ENCODE data around the gene DGKQ.

Gene DGKQ

GRCh38 chr4:998096-998691, 24.8 kb upstream of the DGKQ start:
- TF ChIP-seq, protein P1, sequence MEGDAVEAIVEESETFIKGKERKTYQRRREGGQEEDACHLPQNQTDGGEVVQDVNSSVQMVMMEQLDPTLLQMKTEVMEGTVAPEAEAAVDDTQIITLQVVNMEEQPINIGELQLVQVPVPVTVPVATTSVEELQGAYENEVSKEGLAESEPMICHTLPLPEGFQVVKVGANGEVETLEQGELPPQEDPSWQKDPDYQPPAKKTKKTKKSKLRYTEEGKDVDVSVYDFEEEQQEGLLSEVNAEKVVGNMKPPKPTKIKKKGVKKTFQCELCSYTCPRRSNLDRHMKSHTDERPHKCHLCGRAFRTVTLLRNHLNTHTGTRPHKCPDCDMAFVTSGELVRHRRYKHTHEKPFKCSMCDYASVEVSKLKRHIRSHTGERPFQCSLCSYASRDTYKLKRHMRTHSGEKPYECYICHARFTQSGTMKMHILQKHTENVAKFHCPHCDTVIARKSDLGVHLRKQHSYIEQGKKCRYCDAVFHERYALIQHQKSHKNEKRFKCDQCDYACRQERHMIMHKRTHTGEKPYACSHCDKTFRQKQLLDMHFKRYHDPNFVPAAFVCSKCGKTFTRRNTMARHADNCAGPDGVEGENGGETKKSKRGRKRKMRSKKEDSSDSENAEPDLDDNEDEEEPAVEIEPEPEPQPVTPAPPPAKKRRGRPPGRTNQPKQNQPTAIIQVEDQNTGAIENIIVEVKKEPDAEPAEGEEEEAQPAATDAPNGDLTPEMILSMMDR (IDR thresholded peaks at IDR 0.05; ENCODE audit: borderline replicate concordance, control extremely low read depth, extremely low read depth, insufficient read depth, missing control alignments): no peak
- in situ Hi-C loops (cut with MboI; ENCODE audit: low sequenced_read_pairs, unreplicated experiment): no loop called here

GRCh38 chr4:997375-998071, 24.2 kb upstream of the DGKQ start:
- no peak for DNase-seq (ENCODE audit: low spot score)
- in situ Hi-C loops (cut with MboI; ENCODE audit: low sequenced_read_pairs, unreplicated experiment): no loop called here
- TF ChIP-seq, protein P1 (IDR thresholded peaks at IDR 0.05; ENCODE audit: borderline replicate concordance, control extremely low read depth, extremely low read depth, insufficient read depth, missing control alignments): no peak

More at GRCh38 chr4:998096-998691, 24.8 kb upstream of the DGKQ start:
- no peak for DNase-seq (ENCODE audit: low spot score)

DNA sequence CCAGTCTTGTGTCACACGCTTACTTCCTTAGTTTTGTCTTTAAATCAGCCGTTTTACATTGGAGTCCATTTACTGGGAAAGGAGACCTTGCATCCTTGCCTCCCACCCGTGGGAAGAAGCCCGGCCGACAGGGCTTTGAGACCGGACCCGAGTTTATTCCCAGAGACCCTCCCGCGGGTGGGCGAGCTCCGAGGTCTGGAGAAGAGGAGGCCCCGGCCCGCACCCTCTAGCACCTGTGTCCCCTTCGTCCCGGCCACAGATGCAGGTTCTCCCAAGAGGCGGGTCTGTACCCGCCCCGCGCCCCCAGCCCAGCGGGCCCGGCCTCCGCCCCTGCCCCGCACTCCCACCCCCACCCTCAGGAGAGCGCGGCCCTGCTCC, 23.6 kb upstream of the DGKQ start:
- TF ChIP-seq, protein P1 (IDR thresholded peaks at IDR 0.05; ENCODE audit: borderline replicate concordance, control extremely low read depth, extremely low read depth, insufficient read depth, missing control alignments): no peak
- DNase-seq (ENCODE audit: low spot score): no peak
- in situ Hi-C loops (cut with MboI; ENCODE audit: low sequenced_read_pairs, unreplicated experiment): no loop called here

GRCh38 chr4:996030-996996, 22.9 kb upstream of the DGKQ start:
- in situ Hi-C loops (cut with MboI; ENCODE audit: low sequenced_read_pairs, unreplicated experiment): no loop called here
- no peak for DNase-seq (ENCODE audit: low spot score)
- TF ChIP-seq, protein P1 (IDR thresholded peaks at IDR 0.05; ENCODE audit: borderline replicate concordance, control extremely low read depth, extremely low read depth, insufficient read depth, missing control alignments): no peak

DNA sequence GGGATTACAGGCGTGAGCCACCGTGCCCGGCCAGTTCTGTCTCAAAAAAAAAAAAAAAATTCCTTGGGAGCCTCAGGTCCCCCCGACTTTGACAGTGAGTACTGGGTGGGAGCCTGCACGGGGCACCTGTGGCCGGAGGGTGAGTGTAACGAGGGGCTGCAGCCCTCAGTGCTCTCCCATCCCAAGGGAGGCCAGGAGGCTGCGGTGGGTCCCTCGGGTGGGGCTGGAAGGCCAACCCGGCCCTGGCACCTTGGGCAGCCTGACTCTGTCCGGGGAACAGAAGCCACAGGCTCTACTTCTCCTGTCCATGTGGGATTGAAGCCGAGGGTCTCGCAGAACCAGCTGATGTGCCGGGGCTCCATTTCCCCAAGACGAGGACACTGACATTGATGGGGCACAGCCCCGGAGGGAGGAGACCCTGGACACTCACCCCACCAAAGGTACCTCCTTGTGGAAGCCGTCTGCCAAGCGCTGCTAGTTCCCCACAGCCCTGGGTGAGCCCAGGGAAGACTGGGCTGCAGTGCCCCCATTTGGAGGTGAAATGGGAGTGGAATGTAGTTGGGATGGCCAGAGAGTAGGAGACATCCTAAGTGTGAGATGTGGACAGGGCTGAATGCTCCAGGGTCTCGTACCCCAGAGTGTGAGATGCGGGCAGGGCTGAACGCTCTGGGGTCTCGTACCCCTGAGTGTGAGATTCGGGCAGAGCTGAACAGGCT, 22.1 kb upstream of the DGKQ start:
- TF ChIP-seq, protein P1 (IDR thresholded peaks at IDR 0.05; ENCODE audit: borderline replicate concordance, control extremely low read depth, extremely low read depth, insufficient read depth, missing control alignments): no peak
- no peak for DNase-seq (ENCODE audit: low spot score)
- in situ Hi-C loops (cut with MboI; ENCODE audit: low sequenced_read_pairs, unreplicated experiment): no loop called here

All from GM13976 (cell line).